IPS-18a (cell line): ENCODE results near the gene CFAP410.
"Not testable (repeated sequence)": the region's sequence is repeated elsewhere in the genome, so short reads cannot be mapped to it uniquely, and the experiment has no call there.

Source experiments
- H3K27ac ChIP-seq: one replicate; pipeline ENCODE4 v1.5.1; 2013; ENCODE audit warnings: low read length
- H3K27me3 ChIP-seq: one replicate; pipeline ENCODE4 v1.6.1; 2013; ENCODE audit warnings: mild to moderate bottlenecking, low read length; ENCODE audit not compliant: control insufficient read depth, insufficient read depth
- H3K36me3 ChIP-seq: one replicate; pipeline ENCODE4 v1.6.1; 2013; ENCODE audit warnings: low read depth, low read length; ENCODE audit not compliant: control insufficient read depth
- H3K4me1 ChIP-seq: one replicate; pipeline ENCODE4 v1.6.1; 2013; ENCODE audit warnings: low read depth, low read length; ENCODE audit not compliant: control insufficient read depth
- H3K4me3 ChIP-seq: one replicate; pipeline ENCODE4 v1.5.1; 2013; ENCODE audit warnings: low read length
- H3K9ac ChIP-seq: one replicate; pipeline ENCODE4 v1.6.1; 2013; ENCODE audit warnings: mild to moderate bottlenecking, low read length, moderate library complexity
- H3K9me3 ChIP-seq: one replicate; pipeline ENCODE4 v1.6.1; 2013; ENCODE audit warnings: low read depth, low read length; ENCODE audit not compliant: control insufficient read depth

The CFAP410 gene

GRCh38 chr21:44290327-44291077 lies 48.7 kb downstream of the CFAP410 start:
- H3K27me3 ChIP-seq: no peaks in the 10 kb centered on the region
- no peaks in the 10 kb centered on the region for H3K9me3 ChIP-seq
- H3K4me3 ChIP-seq: no peak overlapping the region
- H3K27ac ChIP-seq: no peak overlapping the region
- H3K36me3 ChIP-seq: no peaks in the 10 kb centered on the region
- no peak overlapping the region for H3K9ac ChIP-seq
- H3K4me1 ChIP-seq: no peaks in the 10 kb centered on the region

- no peak overlapping the region for H3K4me3 ChIP-seq
- no peak overlapping the region for H3K9ac ChIP-seq
- H3K27me3 ChIP-seq: no peaks in the 10 kb centered on the region
- H3K36me3 ChIP-seq: no peaks in the 10 kb centered on the region
- no peak overlapping the region for H3K27ac ChIP-seq
- H3K4me1 ChIP-seq: no peaks in the 10 kb centered on the region
- no peaks in the 10 kb centered on the region for H3K9me3 ChIP-seq
These were observed 49.7 kb downstream of the CFAP410 start for GRCh38 chr21:44289381-44290010.

GRCh38 chr21:44288251-44289110 lies 50.7 kb downstream of the CFAP410 start:
- no peaks in the 10 kb centered on the region for H3K9me3 ChIP-seq
- H3K27me3 ChIP-seq: no peaks in the 10 kb centered on the region
- H3K36me3 ChIP-seq: no peaks in the 10 kb centered on the region
- H3K4me3 ChIP-seq: no peak overlapping the region
- no peak overlapping the region for H3K27ac ChIP-seq
- no peak overlapping the region for H3K9ac ChIP-seq
- H3K4me1 ChIP-seq: peaks cover 5% of the 10 kb centered on the region

- Histone ChIP-seq H3K27ac (no peak overlapping the region), H3K4me1 (peaks cover 7% of the 10 kb centered on the region), H3K36me3 (no peaks in the 10 kb centered on the region), H3K4me3 (no peak overlapping the region), H3K9ac (no peak overlapping the region), H3K27me3 (no peaks in the 10 kb centered on the region), H3K9me3 (no peaks in the 10 kb centered on the region)
These were observed 52.2 kb downstream of the CFAP410 start for GRCh38 chr21:44286716-44287632.

GRCh38 chr21:44286086-44286715 lies 53.0 kb downstream of the CFAP410 start:
- no peak overlapping the region for H3K9ac ChIP-seq
- H3K36me3 ChIP-seq: no peaks in the 10 kb centered on the region
- H3K4me3 ChIP-seq: no peak overlapping the region
- H3K4me1 ChIP-seq: peaks cover 7% of the 10 kb centered on the region
- H3K9me3 ChIP-seq: no peaks in the 10 kb centered on the region
- no peak overlapping the region for H3K27ac ChIP-seq
- H3K27me3 ChIP-seq: no peaks in the 10 kb centered on the region

GRCh38 chr21:44285138-44285992 lies 53.8 kb downstream of the CFAP410 start, which contains the start of gene AIRE:
Gene AIRE (plus strand): TSS chr21:44285876. CDS start chr21:44286007, 131 bp downstream.
- Histone ChIP-seq H3K9me3 (no peaks in the 10 kb centered on the region), H3K9ac (no peak within 1 kb of the TSS), H3K36me3 (no peaks in the 10 kb centered on the region), H3K27ac (no peak within 1 kb of the TSS), H3K27me3 (no peaks in the 10 kb centered on the region), H3K4me1 (peaks cover 7% of the 10 kb centered on the region), H3K4me3 (no peak within 1 kb of the TSS)

- H3K27me3 ChIP-seq: no peaks in the 10 kb centered on the region
- no peak overlapping the region for H3K9ac ChIP-seq
- H3K4me3 ChIP-seq: no peak overlapping the region
- H3K9me3 ChIP-seq: no peaks in the 10 kb centered on the region
- peaks cover 7% of the 10 kb centered on the region for H3K4me1 ChIP-seq
- no peaks in the 10 kb centered on the region for H3K36me3 ChIP-seq
- no peak overlapping the region for H3K27ac ChIP-seq
These were observed 55.2 kb downstream of the CFAP410 start for GRCh38 chr21:44283948-44284347.

GRCh38 chr21:44283211-44283785 lies 55.9 kb downstream of the CFAP410 start:
- not testable (repeated sequence) for H3K9ac ChIP-seq, H3K4me1 ChIP-seq, H3K9me3 ChIP-seq, H3K27me3 ChIP-seq, H3K27ac ChIP-seq, H3K4me3 ChIP-seq, H3K36me3 ChIP-seq

GRCh38 chr21:44282370-44282769 lies 56.8 kb downstream of the CFAP410 start:
- H3K27me3 ChIP-seq: no peaks in the 10 kb centered on the region
- H3K27ac ChIP-seq: no peak overlapping the region
- H3K9me3 ChIP-seq: no peaks in the 10 kb centered on the region
- no peaks in the 10 kb centered on the region for H3K36me3 ChIP-seq
- H3K9ac ChIP-seq: no peak overlapping the region
- H3K4me3 ChIP-seq: no peak overlapping the region
- peaks cover 7% of the 10 kb centered on the region for H3K4me1 ChIP-seq

GRCh38 chr21:44281801-44282200 lies 57.4 kb downstream of the CFAP410 start:
- no peak overlapping the region for H3K27ac ChIP-seq
- no peaks in the 10 kb centered on the region for H3K27me3 ChIP-seq
- H3K4me1 ChIP-seq: peaks cover 7% of the 10 kb centered on the region
- H3K4me3 ChIP-seq: no peak overlapping the region
- H3K9ac ChIP-seq: no peak overlapping the region
- no peaks in the 10 kb centered on the region for H3K9me3 ChIP-seq
- H3K36me3 ChIP-seq: no peaks in the 10 kb centered on the region
